Mesothelial cell of epicardium (in vitro differentiated cells): ENCODE measurements around the gene ZNF467. TPM values are rescaled to one million over a fixed set of nuclear protein-coding genes. Genes with fewer than 3 reads are reported as not detected.

Experiments
- DNase-seq, 2 experiments: peaks; one replicate each; pipeline ENCODE4 v3.0.0; 2021; ENCODE audit warnings: low spot score in 2 of 2; ENCODE audit not compliant: unreplicated experiment in 2 of 2
- H3K27ac Mint-ChIP-seq: 2 replicates; pipeline ENCODE4 v1.8.0; 2021; ENCODE audit warnings: mixed read lengths
- H3K27me3 Mint-ChIP-seq: 2 replicates; pipeline ENCODE4 v1.8.0; 2021; ENCODE audit warnings: low read depth, mixed read lengths
- H3K36me3 Mint-ChIP-seq: 2 replicates; pipeline ENCODE4 v1.8.0; 2021; ENCODE audit warnings: mixed read lengths
- H3K4me1 Mint-ChIP-seq: 2 replicates; pipeline ENCODE4 v1.8.0; 2021; ENCODE audit warnings: mixed read lengths
- H3K4me3 Mint-ChIP-seq: 2 replicates; pipeline ENCODE4 v1.8.0; 2021; ENCODE audit warnings: mild to moderate bottlenecking, moderate library complexity, mixed read lengths
- H3K9me3 Mint-ChIP-seq: 2 replicates; pipeline ENCODE4 v1.8.0; 2021; ENCODE audit warnings: mixed read lengths
- total RNA-seq: library from RNA; stranded (reverse); gene quantifications from 3 replicates; pipeline ENCODE4 v1.2.1, GENCODE V29; 2021
- TF ChIP-seq, protein P1 (sequence below): fragments of 200-600 bp; sonication (generic); IDR thresholded peaks from one replicate; pipeline ENCODE4 v1.5.0; 2021; ENCODE audit warnings: antibody characterized with exemption; ENCODE audit not compliant: unreplicated experiment

ZNF467 gene
- total RNA-seq, 1 donor from 2014 or later, result 38.9 TPM

DNA sequence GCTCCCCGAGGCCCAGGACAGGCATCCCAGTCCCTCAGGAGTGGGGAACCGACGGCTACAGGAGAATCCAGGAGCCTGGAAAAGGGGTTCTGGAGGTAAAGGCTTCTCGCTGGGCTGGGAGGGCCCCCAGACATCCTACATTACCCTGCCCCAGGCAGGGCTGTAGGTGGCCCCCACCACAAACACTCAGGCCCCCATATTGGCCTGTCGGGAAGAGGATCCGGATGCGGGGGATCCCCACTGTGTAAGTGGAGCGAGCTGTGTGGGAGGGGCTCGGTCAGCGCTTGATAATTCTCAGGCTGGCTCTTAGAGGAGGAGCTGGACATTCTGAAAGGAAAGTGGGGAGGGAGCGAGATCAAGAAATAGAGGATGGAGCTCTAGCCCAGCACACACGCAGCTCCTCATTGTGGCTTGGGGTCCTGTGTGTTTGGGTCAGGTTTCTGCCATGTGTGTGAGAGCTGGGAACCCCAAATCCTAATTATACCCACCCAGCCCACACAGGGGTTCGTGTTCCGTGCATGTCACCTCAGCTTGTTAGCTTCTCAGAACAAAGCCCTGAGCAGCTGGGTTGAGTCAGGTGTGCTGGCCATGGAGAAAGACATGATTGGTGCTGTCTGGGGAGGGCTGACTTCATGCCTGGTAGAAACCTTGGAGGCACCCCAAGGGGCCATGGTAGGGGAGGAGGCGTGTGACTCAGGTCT lies 49.4 kb downstream of the ZNF467 start:
- Mint-ChIP-seq H3K4me1 (no peaks in the 10 kb centered on the region), H3K27ac (no peak overlapping the region), H3K4me3 (no peak overlapping the region), H3K27me3 (no peaks in the 10 kb centered on the region), H3K36me3 (peaks cover 8% of the 10 kb centered on the region), H3K9me3 (no peaks in the 10 kb centered on the region)
- no peak for DNase-seq
- TF ChIP-seq, protein P1, sequence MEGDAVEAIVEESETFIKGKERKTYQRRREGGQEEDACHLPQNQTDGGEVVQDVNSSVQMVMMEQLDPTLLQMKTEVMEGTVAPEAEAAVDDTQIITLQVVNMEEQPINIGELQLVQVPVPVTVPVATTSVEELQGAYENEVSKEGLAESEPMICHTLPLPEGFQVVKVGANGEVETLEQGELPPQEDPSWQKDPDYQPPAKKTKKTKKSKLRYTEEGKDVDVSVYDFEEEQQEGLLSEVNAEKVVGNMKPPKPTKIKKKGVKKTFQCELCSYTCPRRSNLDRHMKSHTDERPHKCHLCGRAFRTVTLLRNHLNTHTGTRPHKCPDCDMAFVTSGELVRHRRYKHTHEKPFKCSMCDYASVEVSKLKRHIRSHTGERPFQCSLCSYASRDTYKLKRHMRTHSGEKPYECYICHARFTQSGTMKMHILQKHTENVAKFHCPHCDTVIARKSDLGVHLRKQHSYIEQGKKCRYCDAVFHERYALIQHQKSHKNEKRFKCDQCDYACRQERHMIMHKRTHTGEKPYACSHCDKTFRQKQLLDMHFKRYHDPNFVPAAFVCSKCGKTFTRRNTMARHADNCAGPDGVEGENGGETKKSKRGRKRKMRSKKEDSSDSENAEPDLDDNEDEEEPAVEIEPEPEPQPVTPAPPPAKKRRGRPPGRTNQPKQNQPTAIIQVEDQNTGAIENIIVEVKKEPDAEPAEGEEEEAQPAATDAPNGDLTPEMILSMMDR, result no peak

DNA sequence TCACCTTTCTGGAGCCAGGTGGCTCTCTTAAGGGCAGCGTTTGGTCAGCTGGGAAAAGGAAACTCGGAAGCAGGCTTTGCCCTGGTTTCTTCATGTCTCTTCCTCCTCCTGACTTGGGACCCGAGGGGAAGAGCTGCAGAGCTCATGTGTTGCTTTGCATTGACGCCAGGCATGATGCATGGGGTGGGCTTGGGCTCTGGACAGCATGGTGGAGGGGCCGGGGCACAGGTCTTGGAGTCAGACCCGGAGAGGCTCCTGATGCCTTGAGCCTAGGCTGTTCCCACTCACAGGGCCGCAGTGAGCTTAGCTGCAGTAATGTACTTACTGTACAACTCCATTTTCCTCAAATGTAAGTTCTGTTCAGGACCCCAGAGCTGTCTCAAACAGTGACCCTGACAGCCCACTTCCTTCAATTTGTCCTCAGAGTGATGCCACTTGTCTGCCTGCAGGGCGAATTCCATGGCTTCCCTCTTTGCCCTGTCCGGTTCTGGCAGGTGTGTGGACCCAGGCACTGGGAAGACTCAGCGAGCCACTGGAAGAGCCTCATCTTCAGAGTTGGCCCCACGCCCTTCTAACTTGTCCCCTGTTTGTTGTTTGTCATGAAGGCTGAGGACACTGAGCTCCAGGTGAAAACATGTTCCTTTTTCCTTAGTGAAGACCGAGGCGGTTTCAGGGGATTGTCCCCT lies 50.2 kb downstream of the ZNF467 start:
- Mint-ChIP-seq H3K4me1 (no peaks in the 10 kb centered on the region), H3K4me3 (no peak overlapping the region), H3K27me3 (no peaks in the 10 kb centered on the region), H3K9me3 (no peaks in the 10 kb centered on the region), H3K27ac (no peak overlapping the region), H3K36me3 (peaks cover 10% of the 10 kb centered on the region)
- TF ChIP-seq, protein P1, result no peak
- DNase-seq, result no peak

DNA sequence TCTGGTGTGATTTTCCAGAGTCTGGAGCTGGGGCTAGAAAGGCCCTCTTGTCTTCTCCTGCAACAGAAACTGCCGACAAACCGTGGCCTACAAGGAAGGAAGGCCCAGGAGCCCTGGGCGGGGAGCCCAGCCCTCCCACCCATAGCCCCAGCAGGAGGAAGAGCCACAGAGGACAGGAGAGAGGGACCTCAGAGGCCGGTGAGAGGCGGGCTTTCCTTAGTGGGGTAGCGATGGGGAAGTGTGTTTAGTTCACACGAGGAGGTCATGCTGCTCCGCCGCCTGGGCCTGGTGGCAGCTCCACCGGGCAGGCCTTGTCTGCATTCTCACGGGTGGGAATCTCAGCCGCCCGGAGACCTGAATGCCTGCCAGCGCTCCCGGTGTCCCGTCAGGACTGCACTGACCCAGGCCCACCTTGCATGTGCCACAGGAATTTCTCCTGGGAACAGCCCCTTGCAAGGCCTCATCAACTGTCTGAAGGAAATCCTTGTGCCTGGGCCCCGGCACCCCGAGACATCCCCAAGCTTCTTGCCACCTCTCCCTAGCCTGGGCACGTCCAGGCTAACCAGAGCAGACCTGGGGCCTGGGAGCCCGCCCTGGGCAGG lies 50.9 kb downstream of the ZNF467 start:
- no peaks in the 10 kb centered on the region for H3K9me3 Mint-ChIP-seq
- no peak overlapping the region for H3K27ac Mint-ChIP-seq
- H3K36me3 Mint-ChIP-seq, result peaks cover 12% of the 10 kb centered on the region
- no peak for DNase-seq
- TF ChIP-seq, protein P1, result no peak
- no peaks in the 10 kb centered on the region for H3K4me1 Mint-ChIP-seq
- no peak overlapping the region for H3K4me3 Mint-ChIP-seq
- H3K27me3 Mint-ChIP-seq, result no peaks in the 10 kb centered on the region

DNA sequence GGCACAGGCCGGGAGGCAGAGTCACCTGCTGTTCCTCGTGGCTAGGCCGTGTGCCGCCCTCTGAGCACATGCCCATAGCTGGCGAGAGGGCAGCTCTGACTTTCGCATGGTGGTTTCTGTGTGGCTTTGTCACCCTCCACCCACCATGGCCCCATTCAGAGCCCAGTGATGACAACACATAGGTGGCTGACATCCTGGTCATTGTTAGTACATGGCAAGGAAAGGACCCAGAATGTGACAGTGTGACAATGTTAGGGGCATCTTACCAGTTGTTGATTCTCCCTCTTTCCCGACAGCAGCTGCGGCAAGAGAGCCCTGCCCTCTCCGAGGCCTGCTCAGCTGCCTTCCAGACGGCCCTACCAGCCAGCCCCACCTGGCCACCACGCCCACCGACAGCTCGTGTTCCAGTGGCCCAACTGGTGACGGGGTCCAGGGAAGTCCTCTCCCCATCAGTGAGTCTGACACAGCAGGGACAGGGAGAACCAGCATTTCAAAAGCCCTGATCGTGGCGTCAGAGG lies 52.2 kb downstream of the ZNF467 start:
- H3K36me3 Mint-ChIP-seq, result peaks cover 13% of the 10 kb centered on the region
- H3K4me3 Mint-ChIP-seq, result no peak overlapping the region
- no peak overlapping the region for H3K27ac Mint-ChIP-seq
- peaks cover 8% of the 10 kb centered on the region for H3K4me1 Mint-ChIP-seq
- H3K9me3 Mint-ChIP-seq, result no peaks in the 10 kb centered on the region
- TF ChIP-seq, protein P1, result no peak
- no peak for DNase-seq
- H3K27me3 Mint-ChIP-seq, result no peaks in the 10 kb centered on the region

DNA sequence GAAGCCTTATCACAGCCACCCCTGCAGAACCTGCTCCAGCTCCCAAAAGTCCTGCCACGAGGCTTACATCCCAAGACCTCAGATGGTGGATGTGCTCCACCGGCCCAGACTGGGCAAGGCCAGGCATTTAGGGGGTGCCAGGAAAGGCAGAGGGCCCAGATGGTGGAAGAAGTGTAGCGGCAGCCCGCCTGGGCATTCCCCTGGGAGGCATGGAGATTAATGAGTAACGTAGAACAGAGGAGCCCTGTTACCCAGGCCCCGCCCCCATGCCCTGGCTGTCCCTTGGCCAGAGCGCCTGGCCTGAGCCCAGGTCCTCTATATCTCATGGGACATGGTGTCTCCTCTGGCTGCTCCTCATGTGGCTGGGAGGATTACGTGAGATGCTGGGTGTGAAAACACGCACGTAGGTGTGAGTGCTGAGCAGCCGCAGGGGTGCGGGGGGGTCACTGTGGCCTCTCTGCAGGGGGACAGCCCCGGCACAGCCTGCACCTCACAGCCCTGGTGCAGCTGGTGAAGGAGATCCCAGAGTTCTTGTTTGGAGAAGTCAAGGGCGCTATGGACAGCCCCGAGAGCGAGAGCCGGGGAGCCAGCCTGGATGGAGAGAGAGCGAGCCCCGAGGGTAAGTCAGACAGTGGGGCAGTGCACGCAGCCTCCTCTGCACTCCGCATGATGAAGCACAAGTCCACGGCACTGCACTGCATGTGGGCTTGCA lies 52.9 kb downstream of the ZNF467 start:
- no peaks in the 10 kb centered on the region for H3K9me3 Mint-ChIP-seq
- no peak overlapping the region for H3K4me3 Mint-ChIP-seq
- TF ChIP-seq, protein P1, result no peak
- peaks cover 14% of the 10 kb centered on the region for H3K4me1 Mint-ChIP-seq
- H3K27me3 Mint-ChIP-seq, result no peaks in the 10 kb centered on the region
- DNase-seq, result no peak
- peaks cover 12% of the 10 kb centered on the region for H3K36me3 Mint-ChIP-seq
- no peak overlapping the region for H3K27ac Mint-ChIP-seq
